H1 (cell line): ENCODE results near the gene TBC1D19. TPM values are rescaled to one million over a fixed set of nuclear protein-coding genes. Genes with fewer than 3 reads are reported as not detected.

Experiments
- CTCF ChIA-PET: fragments of 300-600 bp; sonication (Branson Sonifier 250); formaldehyde crosslinking; loops from one replicate; lab custom pipeline; 2021; ENCODE audit not compliant: partially characterized antibody; lab: Charles Lee
- POLR2A ChIA-PET: fragments of 300-600 bp; sonication (Branson Sonifier 250); formaldehyde crosslinking; loops from one replicate; lab custom pipeline; 2021; ENCODE audit warnings: inconsistent platforms; ENCODE audit not compliant: partially characterized antibody; lab: Charles Lee
- DNase-seq, 2 experiments: peaks; one replicate each; pipeline versions ENCODE4 v3.0.0 to v3.0.0-alpha.2; 2010 to 2022; ENCODE audit warnings: low spot score in 2 of 2, low read depth in 1 of 2, mixed read lengths in 1 of 2
- FAIRE-seq: peaks from 2 replicates; lab custom pipeline; 2011; peaks lifted over from hg19 to GRCh38; lab: Jason Lieb, UNC
- H2AFZ ChIP-seq: 2 replicates; pipeline ENCODE4 v1.8.1; 2012; ENCODE audit warnings: low read length, inconsistent platforms
- H2AK5ac ChIP-seq: 2 replicates; pipeline ENCODE4 v1.6.1; 2013; ENCODE audit warnings: low read depth, low read length
- H2BK120ac ChIP-seq: replicated peaks from 2 replicates; pipeline ENCODE3; 2013; ENCODE audit warnings: low read depth, low read length, inconsistent platforms
- H2BK12ac ChIP-seq: 2 replicates; pipeline ENCODE4 v1.6.1; 2013; ENCODE audit warnings: low read depth, low read length
- H2BK15ac ChIP-seq: 2 replicates; pipeline ENCODE4 v1.6.1; 2013; ENCODE audit warnings: low read length
- H2BK20ac ChIP-seq: 2 replicates; pipeline ENCODE4 v1.6.1; 2013; ENCODE audit warnings: low read length
- H2BK5ac ChIP-seq: 2 replicates; pipeline ENCODE4 v1.6.1; 2013; ENCODE audit warnings: low read depth, low read length
- H3K14ac ChIP-seq: 2 replicates; pipeline ENCODE4 v1.6.1; 2013; ENCODE audit warnings: inconsistent platforms; ENCODE audit not compliant: insufficient read length
- H3K18ac ChIP-seq: 2 replicates; pipeline ENCODE4 v1.6.1; 2013; ENCODE audit warnings: low read length; ENCODE audit errors: extremely low read depth
- H3K23ac ChIP-seq: 2 replicates; pipeline ENCODE4 v1.6.1; 2013; ENCODE audit warnings: inconsistent platforms; ENCODE audit not compliant: insufficient read length
- H3K23me2 ChIP-seq: 2 replicates; pipeline ENCODE4 v1.6.1; 2013; ENCODE audit warnings: low read depth, low read length
- H3K27ac ChIP-seq: 2 replicates; pipeline ENCODE4 v1.6.1; 2011; ENCODE audit warnings: low read depth, low read length, inconsistent platforms
- H3K27me3 ChIP-seq, 4 experiments: replicated peaks in 1 of 4; 1 replicate in 1 of 4; 2 replicates in 3 of 4; pipeline versions ENCODE4 v1.6.1 to v1.8.1; 2011 to 2013; ENCODE audit warnings: low read length in 3 of 4, mild to moderate bottlenecking in 3 of 4, inconsistent platforms in 2 of 4, mixed read lengths in 2 of 4, moderate library complexity in 1 of 4; ENCODE audit not compliant: control insufficient read depth in 3 of 4, insufficient read depth in 3 of 4; ENCODE audit errors: extremely low read depth in 1 of 4
- H3K36me3 ChIP-seq, 4 experiments: 2 replicates each; pipeline versions ENCODE4 v1.6.1 to v1.8.1; 2011 to 2013; ENCODE audit warnings: mild to moderate bottlenecking in 4 of 4, low read length in 3 of 4, moderate library complexity in 2 of 4, control low read depth in 1 of 4, inconsistent platforms in 1 of 4; ENCODE audit not compliant: insufficient read depth in 4 of 4, control insufficient read depth in 2 of 4
- H3K4ac ChIP-seq: replicated peaks from 2 replicates; pipeline ENCODE3; 2013; ENCODE audit warnings: low read length, low read depth, mixed read lengths, inconsistent platforms; ENCODE audit not compliant: insufficient read length
- H3K4me1 ChIP-seq, 4 experiments: replicated peaks in 1 of 4; 1 replicate in 1 of 4; 2 replicates in 3 of 4; pipeline versions ENCODE4 v1.6.1 to v1.8.1; 2011 to 2013; ENCODE audit warnings: low read length in 3 of 4, inconsistent platforms in 2 of 4, mixed read lengths in 1 of 4; ENCODE audit not compliant: insufficient read depth in 4 of 4, control insufficient read depth in 3 of 4
- H3K4me2 ChIP-seq, 2 experiments: 2 replicates each; pipeline versions ENCODE4 v1.6.1 to v1.8.1; 2011 to 2013; ENCODE audit warnings: low read depth in 2 of 2, low read length in 2 of 2, control low read depth in 1 of 2, inconsistent platforms in 1 of 2, mild to moderate bottlenecking in 1 of 2; ENCODE audit not compliant: insufficient read depth in 1 of 2
- H3K4me3 ChIP-seq, 4 experiments: fragments of 200-600, 300-600 bp in 1 of 4; sonication (generic), shearing (Covaris generic), sonication (Bioruptor Twin) in 1 of 4; 2 replicates each; pipeline versions ENCODE4 v1.5.1 to v1.8.1; 2011 to 2016; ENCODE audit warnings: low read length in 4 of 4, low read depth in 3 of 4, control low read depth in 2 of 4, inconsistent platforms in 2 of 4, mild to moderate bottlenecking in 2 of 4, mixed read lengths in 1 of 4, moderate library complexity in 1 of 4; ENCODE audit not compliant: insufficient read depth in 2 of 4; ENCODE audit errors: extremely low read depth in 1 of 4
- H3K56ac ChIP-seq: replicated peaks from 2 replicates; pipeline ENCODE3; 2013; ENCODE audit warnings: low read depth, mild to moderate bottlenecking, mixed read lengths, low read length, inconsistent platforms; ENCODE audit not compliant: insufficient read length
- H3K79me1 ChIP-seq: 2 replicates; pipeline ENCODE4 v1.6.1; 2013; ENCODE audit warnings: low read depth, low read length, control low read depth
- H3K79me2 ChIP-seq, 2 experiments: 2 replicates each; pipeline versions ENCODE4 v1.6.1 to v1.8.1; 2012 to 2013; ENCODE audit warnings: low read length in 2 of 2, mild to moderate bottlenecking in 2 of 2, inconsistent platforms in 1 of 2; ENCODE audit not compliant: insufficient read depth in 2 of 2, control insufficient read depth in 1 of 2
- H3K9ac ChIP-seq, 4 experiments: replicated peaks in 1 of 4; 1 replicate in 1 of 4; 2 replicates in 3 of 4; pipeline versions ENCODE4 v1.6.1 to v1.8.1; 2011 to 2013; ENCODE audit warnings: low read depth in 3 of 4, low read length in 3 of 4, control low read depth in 2 of 4, mild to moderate bottlenecking in 2 of 4, moderate library complexity in 2 of 4, inconsistent platforms in 1 of 4; ENCODE audit errors: extremely low read depth in 1 of 4
- H3K9me3 ChIP-seq, 2 experiments: 2 replicates each; pipeline versions ENCODE4 v1.6.1 to v1.8.1; 2012 to 2013; ENCODE audit warnings: mild to moderate bottlenecking in 2 of 2, moderate library complexity in 2 of 2, control low read depth in 1 of 2, inconsistent platforms in 1 of 2, low read depth in 1 of 2, low read length in 1 of 2, mixed read lengths in 1 of 2; ENCODE audit not compliant: insufficient read depth in 2 of 2
- H4K20me1 ChIP-seq, 2 experiments: replicated peaks in 1 of 2; 2 replicates each; pipeline versions ENCODE3 to v1.8.1; 2011 to 2013; ENCODE audit warnings: inconsistent platforms in 2 of 2, low read length in 2 of 2, mild to moderate bottlenecking in 1 of 2; ENCODE audit not compliant: insufficient read depth in 2 of 2, control insufficient read depth in 1 of 2
- H4K5ac ChIP-seq: 2 replicates; pipeline ENCODE4 v1.6.1; 2013; ENCODE audit warnings: low read length, low read depth, mixed read lengths, inconsistent platforms; ENCODE audit not compliant: insufficient read length
- H4K8ac ChIP-seq: 2 replicates; pipeline ENCODE4 v1.8.0; 2013; ENCODE audit warnings: mild to moderate bottlenecking, moderate library complexity, low read length, inconsistent platforms; ENCODE audit not compliant: insufficient read depth; ENCODE audit errors: extremely low read depth
- H4K91ac ChIP-seq: replicated peaks from 2 replicates; pipeline ENCODE3; 2013; ENCODE audit warnings: low read length, mixed read lengths, inconsistent platforms; ENCODE audit not compliant: insufficient read length
- CHD1 ChIP-seq: IDR thresholded peaks from 2 replicates; pipeline ENCODE4 v1.6.1; 2012; ENCODE audit warnings: low read depth, low read length, improper control_type of control experiment
- CREB1 ChIP-seq: IDR thresholded peaks from 2 replicates; pipeline ENCODE4 v1.6.1; 2012; ENCODE audit warnings: inconsistent platforms
- WGBS, 2 experiments: shearing (Covaris generic) in 1 of 2; methylation state at CpG; one replicate each; pipeline versions ENCODE4 v1.1.6 to v1.1.7; 2013 to 2015; ENCODE audit warnings: low lambda C conversion rate in 2 of 2, mixed read lengths in 2 of 2, inconsistent platforms in 1 of 2, low coverage in 1 of 2, missing lambda C conversion rate in 1 of 2; ENCODE audit not compliant: insufficient replicate concordance in 2 of 2, insufficient coverage in 1 of 2, insufficient read length in 1 of 2; ENCODE audit errors: extremely low coverage in 1 of 2, missing lambda C conversion rate in 1 of 2; 5-methylcytosine and 5-hydroxymethylcytosine counted together
- polyA plus RNA-seq, 7 experiments: library from polyadenylated mRNA; depleted of rRNA in 3 of 7; stranded (reverse) in 5 of 7; unstranded in 2 of 7; fragments of >200 nt in 5 of 7; fragments of 200-250 nt in 2 of 7; gene quantifications; 1 replicate in 5 of 7; 2 replicates in 1 of 7; 4 replicates in 1 of 7; pipeline versions ENCODE4 v1.2.1 to v1.2.3, GENCODE V29; 2011 to 2013; ENCODE audit warnings: missing spikeins in 2 of 7, mixed read lengths in 2 of 7
- total RNA-seq: library from RNA; stranded (reverse); fragmentation: NEBNext Ultra II Directional; extraction: Animal tissue kit (Norgen Biotek cat#: 25700); gene quantifications from 2 replicates; pipeline ENCODE4 v1.2.1, GENCODE V29; 2021
- TF ChIP-seq, protein P1 (sequence below): IDR thresholded peaks from 2 replicates; pipeline ENCODE4 v1.6.1; 2011; ENCODE audit warnings: low read depth, mild to moderate bottlenecking, low read length; ENCODE audit not compliant: insufficient read depth

Gene TBC1D19
- total and polyA plus RNA-seq, 2 of the 8 experiments (the other 6 are each of a cell fraction or from before 2014, with no cell fraction given), result 1.9 to 3.5 TPM

DNA sequence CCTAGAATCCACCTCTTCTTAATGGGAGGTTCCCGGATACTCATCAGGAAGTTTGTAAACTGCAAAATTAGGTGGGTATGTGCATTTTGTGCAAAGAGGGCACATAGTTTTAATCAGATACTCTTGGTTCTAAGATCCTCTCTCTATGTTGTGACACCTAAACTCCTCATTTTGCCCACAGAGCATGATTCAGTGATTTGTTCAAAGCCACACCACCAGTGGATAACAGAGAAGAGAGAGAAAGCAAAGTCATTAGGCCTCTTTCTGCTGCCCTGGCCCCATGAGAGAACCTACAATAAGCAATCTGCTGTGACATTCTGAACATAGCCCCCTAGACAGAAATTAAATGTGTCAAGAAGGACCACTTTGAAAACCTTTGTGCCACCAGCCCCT is 204.5 kb downstream of the TBC1D19 start:
- Histone ChIP-seq H3K4me2 (no peak overlapping the region), H3K27me3 (no peaks in the 10 kb centered on the region), H4K5ac (no peak overlapping the region), H3K18ac (no peak overlapping the region), H3K56ac (no peak overlapping the region), H4K8ac (no peak overlapping the region), H3K4ac (no peak overlapping the region), H3K9me3 (no peaks in the 10 kb centered on the region), H2BK12ac (no peak overlapping the region), H3K4me3 (no peak overlapping the region), H3K79me2 (no peaks in the 10 kb centered on the region), H3K23ac (no peak overlapping the region), H2AK5ac (no peak overlapping the region)
- POLR2A ChIA-PET, result interaction anchor here (0.6 kb wide), 1 partner anchor 132 kb away, joined by 3 read pairs; no protein-coding TSS in a partner anchor
- DNase-seq (no peak), FAIRE-seq (no peak)
- 68% methylated on average over 1 of the region's 1 CpG; no CpG with 5 or more reads in 1 of the 2 experiments for whole genome bisulfite sequencing, 2 experiments
- TF ChIP-seq CHD1 (no peak), CREB1 (no peak)
- TF ChIP-seq, protein P1, sequence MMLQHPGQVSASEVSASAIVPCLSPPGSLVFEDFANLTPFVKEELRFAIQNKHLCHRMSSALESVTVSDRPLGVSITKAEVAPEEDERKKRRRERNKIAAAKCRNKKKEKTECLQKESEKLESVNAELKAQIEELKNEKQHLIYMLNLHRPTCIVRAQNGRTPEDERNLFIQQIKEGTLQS, result no peak
- TF ChIP-seq, all 59 proteins: peak for 0
- H3K14ac ChIP-seq, result no peak overlapping the region
- CTCF ChIA-PET, result interaction anchor here (0.7 to 2.7 kb wide), 16 partner anchors 11 to 239 kb away, joined by 3 to 15 read pairs (median 4); no protein-coding TSS in a partner anchor
- no peaks in the 10 kb centered on the region for H3K79me1 ChIP-seq
- no peak overlapping the region for H4K91ac ChIP-seq
- H3K4me1 ChIP-seq, result peaks cover 0 to 3% (median 0%) of the 10 kb centered on the region in 4 experiments; a peak in 3 of 7 replicates
- no peak overlapping the region; the same call in 1 of the 2 replicates for H2AFZ ChIP-seq
- H3K9ac ChIP-seq, result no peak overlapping the region
- H2BK120ac ChIP-seq, result no peak overlapping the region
- no peak overlapping the region for H2BK5ac ChIP-seq
- H3K23me2 ChIP-seq, result no peaks in the 10 kb centered on the region
- no peak overlapping the region for H3K27ac ChIP-seq
- H4K20me1 ChIP-seq, result no peaks in the 10 kb centered on the region
- no peak overlapping the region for H2BK20ac ChIP-seq
- H3K36me3 ChIP-seq, result no peaks in the 10 kb centered on the region
- H2BK15ac ChIP-seq, result no peak overlapping the region
